KG1 (cell line): ENCODE results near the gene USP38.
"Not testable (repeated sequence)": the region's sequence is repeated elsewhere in the genome, so short reads cannot be mapped to it uniquely, and the experiment has no call there.

Experiments
- DNase-seq: peaks from one replicate; lab custom pipeline; 2025; lab: John Stamatoyannopoulos, UW

The USP38 gene

GRCh38 chr4:143215873-143216272, 31.2 kb downstream of the USP38 start:
- DNase-seq = no peak

GRCh38 chr4:143224255-143224654, 39.5 kb downstream of the USP38 start:
- DNase-seq = no peak

GRCh38 chr4:143225167-143225566, 40.5 kb downstream of the USP38 start:
- no peak for DNase-seq

GRCh38 chr4:143230683-143231082, 46.0 kb downstream of the USP38 start:
- DNase-seq = no peak

- DNase-seq = no peak
Observed at GRCh38 chr4:143232277-143232676, 47.6 kb downstream of the USP38 start.

- DNase-seq = no peak
Observed at GRCh38 chr4:143234153-143234552, 49.4 kb downstream of the USP38 start.

GRCh38 chr4:143237195-143237594, 52.5 kb downstream of the USP38 start:
- DNase-seq = not testable (repeated sequence)

- DNase-seq = no peak
Observed at GRCh38 chr4:143240939-143241679, 56.4 kb downstream of the USP38 start.

GRCh38 chr4:143241892-143242291, 57.2 kb downstream of the USP38 start:
- no peak for DNase-seq

GRCh38 chr4:143243041-143243440, 58.3 kb downstream of the USP38 start:
- no peak for DNase-seq

GRCh38 chr4:143246977-143247376, 62.3 kb downstream of the USP38 start:
- no peak for DNase-seq

- DNase-seq = no peak
Observed at GRCh38 chr4:143247866-143248265, 63.1 kb downstream of the USP38 start.

- no peak for DNase-seq
Observed at GRCh38 chr4:143248827-143249226, 64.1 kb downstream of the USP38 start.

- DNase-seq = no peak
Observed at GRCh38 chr4:143250617-143251016, 65.9 kb downstream of the USP38 start.

- no peak for DNase-seq
Observed at GRCh38 chr4:143251348-143251747, 66.6 kb downstream of the USP38 start.

- DNase-seq = no peak
Observed at GRCh38 chr4:143251779-143252178, 67.1 kb downstream of the USP38 start.

GRCh38 chr4:143252478-143252877, 67.8 kb downstream of the USP38 start:
- no peak for DNase-seq

- DNase-seq = no peak
Observed at GRCh38 chr4:143253166-143253565, 68.4 kb downstream of the USP38 start.

- no peak for DNase-seq
Observed at GRCh38 chr4:143254491-143255226, 69.9 kb downstream of the USP38 start.

- DNase-seq = no peak
Observed at GRCh38 chr4:143256456-143256855, 71.7 kb downstream of the USP38 start.

GRCh38 chr4:143257356-143257755, 72.6 kb downstream of the USP38 start:
- DNase-seq = no peak

- DNase-seq = no peak
Observed at GRCh38 chr4:143260750-143261149, 76.0 kb downstream of the USP38 start.

- no peak for DNase-seq
Observed at GRCh38 chr4:143262838-143263237, 78.1 kb downstream of the USP38 start.

- not testable (repeated sequence) for DNase-seq
Observed at GRCh38 chr4:143267690-143268089, 83.0 kb downstream of the USP38 start.
